ENCODE measurements around the gene RNF32.

DNA sequence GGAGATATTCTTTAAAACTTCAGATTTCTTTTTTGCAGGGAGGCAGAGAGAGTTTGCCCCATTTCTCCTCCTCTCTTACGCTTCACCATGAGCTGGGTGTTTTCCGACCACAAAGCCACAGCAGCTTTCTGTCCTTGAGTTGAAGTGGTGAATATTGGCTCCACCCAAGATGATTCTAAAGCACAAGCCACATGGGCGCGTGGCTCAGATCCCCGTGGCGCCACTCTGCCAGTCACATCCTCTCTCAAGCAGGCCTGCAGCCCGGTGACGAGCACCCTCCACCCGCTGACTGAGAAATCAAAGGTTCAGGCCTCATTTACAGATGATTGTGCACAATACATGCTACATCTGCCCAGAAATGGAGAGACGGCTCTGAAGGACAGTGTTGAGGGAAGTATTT, 27.6 kb upstream of the RNF32 start:
- TF ChIP-seq GLIS3 (CRISPR knock-in tag; IDR thresholded peaks at IDR 0.05) (no peak), ZFP30 (CRISPR knock-in tag; IDR thresholded peaks at IDR 0.05) (no peak), RARB (CRISPR knock-in tag; IDR thresholded peaks at IDR 0.05) (no peak), ZC3H10 (CRISPR knock-in tag; IDR thresholded peaks at IDR 0.05) (no peak), ZNF8 (CRISPR knock-in tag; IDR thresholded peaks at IDR 0.05) (no peak)
- TF ChIP-seq, protein P1, sequence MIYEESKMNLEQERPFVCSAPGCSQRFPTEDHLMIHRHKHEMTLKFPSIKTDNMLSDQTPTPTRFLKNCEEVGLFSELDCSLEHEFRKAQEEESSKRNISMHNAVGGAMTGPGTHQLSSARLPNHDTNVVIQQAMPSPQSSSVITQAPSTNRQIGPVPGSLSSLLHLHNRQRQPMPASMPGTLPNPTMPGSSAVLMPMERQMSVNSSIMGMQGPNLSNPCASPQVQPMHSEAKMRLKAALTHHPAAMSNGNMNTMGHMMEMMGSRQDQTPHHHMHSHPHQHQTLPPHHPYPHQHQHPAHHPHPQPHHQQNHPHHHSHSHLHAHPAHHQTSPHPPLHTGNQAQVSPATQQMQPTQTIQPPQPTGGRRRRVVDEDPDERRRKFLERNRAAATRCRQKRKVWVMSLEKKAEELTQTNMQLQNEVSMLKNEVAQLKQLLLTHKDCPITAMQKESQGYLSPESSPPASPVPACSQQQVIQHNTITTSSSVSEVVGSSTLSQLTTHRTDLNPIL (CRISPR knock-in tag; IDR thresholded peaks at IDR 0.05; ENCODE audit: low read depth), result no peak
- TF ChIP-seq, protein P2, sequence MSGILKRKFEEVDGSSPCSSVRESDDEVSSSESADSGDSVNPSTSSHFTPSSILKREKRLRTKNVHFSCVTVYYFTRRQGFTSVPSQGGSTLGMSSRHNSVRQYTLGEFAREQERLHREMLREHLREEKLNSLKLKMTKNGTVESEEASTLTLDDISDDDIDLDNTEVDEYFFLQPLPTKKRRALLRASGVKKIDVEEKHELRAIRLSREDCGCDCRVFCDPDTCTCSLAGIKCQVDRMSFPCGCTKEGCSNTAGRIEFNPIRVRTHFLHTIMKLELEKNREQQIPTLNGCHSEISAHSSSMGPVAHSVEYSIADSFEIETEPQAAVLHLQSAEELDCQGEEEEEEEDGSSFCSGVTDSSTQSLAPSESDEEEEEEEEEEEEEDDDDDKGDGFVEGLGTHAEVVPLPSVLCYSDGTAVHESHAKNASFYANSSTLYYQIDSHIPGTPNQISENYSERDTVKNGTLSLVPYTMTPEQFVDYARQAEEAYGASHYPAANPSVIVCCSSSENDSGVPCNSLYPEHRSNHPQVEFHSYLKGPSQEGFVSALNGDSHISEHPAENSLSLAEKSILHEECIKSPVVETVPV (CRISPR knock-in tag; IDR thresholded peaks at IDR 0.05), result no peak
- TF ChIP-seq, protein P3, sequence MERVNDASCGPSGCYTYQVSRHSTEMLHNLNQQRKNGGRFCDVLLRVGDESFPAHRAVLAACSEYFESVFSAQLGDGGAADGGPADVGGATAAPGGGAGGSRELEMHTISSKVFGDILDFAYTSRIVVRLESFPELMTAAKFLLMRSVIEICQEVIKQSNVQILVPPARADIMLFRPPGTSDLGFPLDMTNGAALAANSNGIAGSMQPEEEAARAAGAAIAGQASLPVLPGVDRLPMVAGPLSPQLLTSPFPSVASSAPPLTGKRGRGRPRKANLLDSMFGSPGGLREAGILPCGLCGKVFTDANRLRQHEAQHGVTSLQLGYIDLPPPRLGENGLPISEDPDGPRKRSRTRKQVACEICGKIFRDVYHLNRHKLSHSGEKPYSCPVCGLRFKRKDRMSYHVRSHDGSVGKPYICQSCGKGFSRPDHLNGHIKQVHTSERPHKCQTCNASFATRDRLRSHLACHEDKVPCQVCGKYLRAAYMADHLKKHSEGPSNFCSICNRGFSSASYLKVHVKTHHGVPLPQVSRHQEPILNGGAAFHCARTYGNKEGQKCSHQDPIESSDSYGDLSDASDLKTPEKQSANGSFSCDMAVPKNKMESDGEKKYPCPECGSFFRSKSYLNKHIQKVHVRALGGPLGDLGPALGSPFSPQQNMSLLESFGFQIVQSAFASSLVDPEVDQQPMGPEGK (CRISPR knock-in tag; IDR thresholded peaks at IDR 0.05; ENCODE audit: borderline replicate concordance), result no peak
